ENCODE results near the gene A2ML1. TPM values are rescaled to one million over a fixed set of nuclear protein-coding genes. Genes with fewer than 3 reads are reported as not detected.
"Not testable (repeated sequence)": the region's sequence is repeated elsewhere in the genome, so short reads cannot be mapped to it uniquely, and the experiment has no call there.

Gene A2ML1
- total RNA-seq, 1 donor from 2014 or later: 0.43 TPM

DNA sequence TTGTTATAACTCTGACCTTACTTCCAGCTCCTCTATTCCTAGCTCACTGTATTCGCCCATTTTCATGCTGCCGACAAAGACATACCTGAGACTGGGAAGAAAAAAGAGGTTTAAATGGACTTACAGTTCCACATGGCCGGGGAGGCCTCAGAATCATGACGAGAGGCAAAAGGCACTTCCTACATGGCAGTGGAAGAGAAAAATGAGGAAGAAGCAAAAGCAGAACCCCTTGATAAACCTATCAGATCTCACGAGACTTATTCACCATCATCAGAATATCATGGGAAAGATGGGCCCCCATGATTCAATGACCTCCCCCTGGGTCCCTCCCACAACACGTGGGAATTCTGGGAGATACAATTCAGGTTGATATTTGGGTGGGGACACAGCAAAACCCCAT is 77.4 kb downstream of the A2ML1 start:
- peaks cover 9% of the 10 kb centered on the region for H3K27me3 Mint-ChIP-seq (ENCODE audit: insufficient read depth, low read depth)
- H3K4me2 ChIP-seq: no peak overlapping the region
- no peak overlapping the region for H3K27ac ChIP-seq
- no peak overlapping the region for H3K4me3 Mint-ChIP-seq
- H3K79me2 ChIP-seq (ENCODE audit: low read depth): no peaks in the 10 kb centered on the region
- H3K27me3 ChIP-seq: no peaks in the 10 kb centered on the region
- no peaks in the 10 kb centered on the region for H3K4me1 Mint-ChIP-seq
- TF ChIP-seq, protein P1, sequence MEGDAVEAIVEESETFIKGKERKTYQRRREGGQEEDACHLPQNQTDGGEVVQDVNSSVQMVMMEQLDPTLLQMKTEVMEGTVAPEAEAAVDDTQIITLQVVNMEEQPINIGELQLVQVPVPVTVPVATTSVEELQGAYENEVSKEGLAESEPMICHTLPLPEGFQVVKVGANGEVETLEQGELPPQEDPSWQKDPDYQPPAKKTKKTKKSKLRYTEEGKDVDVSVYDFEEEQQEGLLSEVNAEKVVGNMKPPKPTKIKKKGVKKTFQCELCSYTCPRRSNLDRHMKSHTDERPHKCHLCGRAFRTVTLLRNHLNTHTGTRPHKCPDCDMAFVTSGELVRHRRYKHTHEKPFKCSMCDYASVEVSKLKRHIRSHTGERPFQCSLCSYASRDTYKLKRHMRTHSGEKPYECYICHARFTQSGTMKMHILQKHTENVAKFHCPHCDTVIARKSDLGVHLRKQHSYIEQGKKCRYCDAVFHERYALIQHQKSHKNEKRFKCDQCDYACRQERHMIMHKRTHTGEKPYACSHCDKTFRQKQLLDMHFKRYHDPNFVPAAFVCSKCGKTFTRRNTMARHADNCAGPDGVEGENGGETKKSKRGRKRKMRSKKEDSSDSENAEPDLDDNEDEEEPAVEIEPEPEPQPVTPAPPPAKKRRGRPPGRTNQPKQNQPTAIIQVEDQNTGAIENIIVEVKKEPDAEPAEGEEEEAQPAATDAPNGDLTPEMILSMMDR (IDR thresholded peaks at IDR 0.05): no peak
- TF ChIP-seq EZH2phosphoT487 (IDR thresholded peaks at IDR 0.05) (no peak), EZH2 (IDR thresholded peaks at IDR 0.05) (no peak)
- H3K9me3 ChIP-seq (ENCODE audit: low read depth): no peaks in the 10 kb centered on the region
- no peak overlapping the region for H3K9ac ChIP-seq
- H3K36me3 Mint-ChIP-seq: no peaks in the 10 kb centered on the region
- H2AFZ ChIP-seq (replicated peaks): no peak overlapping the region
- no peak for DNase-seq (ENCODE audit: low spot score)
- peaks cover 6% of the 10 kb centered on the region for H3K9me3 Mint-ChIP-seq
- H3K4me3 ChIP-seq: no peak overlapping the region
- no peaks in the 10 kb centered on the region for H3F3A ChIP-seq (ENCODE audit: low read depth)
- H3K27ac Mint-ChIP-seq: no peak overlapping the region
- no peaks in the 10 kb centered on the region for H4K20me1 ChIP-seq (ENCODE audit: low read depth)
- H3K4me1 ChIP-seq: no peaks in the 10 kb centered on the region
- no peaks in the 10 kb centered on the region for H3K36me3 ChIP-seq

DNA sequence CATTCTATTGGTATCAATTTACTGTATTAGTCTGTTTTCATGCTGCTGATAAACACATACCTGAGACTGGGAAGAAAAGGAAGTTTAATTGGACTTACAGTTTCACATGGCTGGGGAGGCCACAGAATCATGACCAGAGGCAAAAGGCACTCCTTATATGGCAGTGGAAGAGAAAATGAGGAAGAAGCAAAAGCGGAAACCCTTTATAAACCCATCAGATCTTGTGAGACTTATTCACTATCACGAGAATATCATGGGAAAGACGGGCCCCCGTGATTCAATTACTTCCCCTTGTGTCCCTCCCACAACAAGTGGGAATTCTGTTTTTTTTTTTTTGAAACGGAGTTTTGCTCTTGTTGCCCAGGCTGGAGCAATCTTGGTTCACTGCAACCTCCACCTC is 80.3 kb downstream of the A2ML1 start:
- peaks cover 18% of the 10 kb centered on the region for H3K4me1 ChIP-seq
- not testable (repeated sequence) for H3K27me3 Mint-ChIP-seq (ENCODE audit: insufficient read depth, low read depth); H3K79me2 ChIP-seq (ENCODE audit: low read depth); H3K9ac ChIP-seq; H3K4me3 Mint-ChIP-seq; H3K4me3 ChIP-seq; H2AFZ ChIP-seq (replicated peaks); H3K27me3 ChIP-seq; H3K9me3 ChIP-seq (ENCODE audit: low read depth); H3K27ac ChIP-seq; DNase-seq (ENCODE audit: low spot score); H4K20me1 ChIP-seq (ENCODE audit: low read depth); H3K36me3 ChIP-seq; H3K4me2 ChIP-seq; H3K9me3 Mint-ChIP-seq; H3K27ac Mint-ChIP-seq; H3K36me3 Mint-ChIP-seq
- H3F3A ChIP-seq (ENCODE audit: low read depth): peaks cover 11% of the 10 kb centered on the region
- H3K4me1 Mint-ChIP-seq: peaks cover 19% of the 10 kb centered on the region

DNA sequence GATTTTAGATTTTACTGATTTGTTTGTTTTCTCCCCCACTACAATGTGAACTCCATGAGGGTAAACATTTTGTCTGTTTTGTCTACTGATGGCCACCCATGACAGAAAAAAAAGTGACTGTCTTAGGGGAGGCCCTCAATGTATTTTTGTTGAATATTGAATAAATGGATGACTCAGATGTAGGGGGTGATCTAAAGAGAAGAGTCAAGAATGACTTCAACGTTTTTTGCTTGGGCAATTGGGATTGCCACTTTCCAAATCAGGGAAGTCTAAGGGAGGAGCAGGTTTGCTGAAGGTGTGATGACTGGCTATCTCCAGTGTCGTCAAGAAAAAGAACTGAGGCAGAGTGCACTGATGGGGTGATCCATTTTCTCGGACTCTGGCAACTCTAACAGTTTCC is 81.2 kb downstream of the A2ML1 start:
- no peaks in the 10 kb centered on the region for H3K36me3 Mint-ChIP-seq
- H3K27ac ChIP-seq: no peak overlapping the region

DNA sequence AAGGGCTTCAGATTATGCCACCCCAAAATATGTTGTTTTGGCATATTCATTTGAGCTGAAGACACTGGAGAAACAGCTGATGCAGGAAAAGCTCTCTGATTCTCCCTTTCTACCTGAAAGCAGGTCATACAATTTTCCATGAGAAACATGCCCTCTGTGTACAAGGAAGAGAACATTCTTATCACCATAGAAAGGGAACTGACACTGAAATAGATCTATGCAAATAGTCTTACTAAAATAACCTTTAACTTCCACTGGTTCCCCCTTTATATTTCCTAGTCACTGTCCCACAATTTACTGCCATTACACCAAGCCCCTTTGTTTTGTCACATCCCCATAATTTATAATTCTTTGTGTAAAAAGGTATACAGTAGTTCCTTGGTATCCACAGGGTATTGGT is 82.2 kb downstream of the A2ML1 start:
- H3K4me1 ChIP-seq: peaks cover 18% of the 10 kb centered on the region
- H3F3A ChIP-seq (ENCODE audit: low read depth): peaks cover 11% of the 10 kb centered on the region
- no peak overlapping the region for H2AFZ ChIP-seq (replicated peaks)
- TF ChIP-seq, protein P1 (IDR thresholded peaks at IDR 0.05): no peak
- H3K79me2 ChIP-seq (ENCODE audit: low read depth): no peaks in the 10 kb centered on the region
- Mint-ChIP-seq H3K9me3 (peaks cover 6% of the 10 kb centered on the region), H3K36me3 (no peaks in the 10 kb centered on the region), H3K27ac (no peak overlapping the region), H3K27me3 (ENCODE audit: insufficient read depth, low read depth) (peaks cover 2% of the 10 kb centered on the region), H3K4me1 (peaks cover 20% of the 10 kb centered on the region), H3K4me3 (no peak overlapping the region)
- H3K27me3 ChIP-seq: no peaks in the 10 kb centered on the region
- no peak overlapping the region for H3K4me2 ChIP-seq
- no peaks in the 10 kb centered on the region for H3K36me3 ChIP-seq
- no peak overlapping the region for H3K9ac ChIP-seq
- no peak for DNase-seq (ENCODE audit: low spot score)
- H3K9me3 ChIP-seq (ENCODE audit: low read depth): no peaks in the 10 kb centered on the region
- H3K27ac ChIP-seq: no peak overlapping the region
- no peak overlapping the region for H3K4me3 ChIP-seq
- no peaks in the 10 kb centered on the region for H4K20me1 ChIP-seq (ENCODE audit: low read depth)

More for the DNA sequence above, 81.2 kb downstream of the A2ML1 start:
- Histone ChIP-seq H3K36me3 (no peaks in the 10 kb centered on the region), H4K20me1 (ENCODE audit: low read depth) (no peaks in the 10 kb centered on the region), H3F3A (ENCODE audit: low read depth) (peaks cover 11% of the 10 kb centered on the region), H3K79me2 (ENCODE audit: low read depth) (no peaks in the 10 kb centered on the region), H3K4me1 (peaks cover 18% of the 10 kb centered on the region), H2AFZ (replicated peaks) (no peak overlapping the region), H3K27me3 (no peaks in the 10 kb centered on the region), H3K9ac (no peak overlapping the region), H3K4me3 (no peak overlapping the region), H3K4me2 (no peak overlapping the region), H3K9me3 (ENCODE audit: low read depth) (no peaks in the 10 kb centered on the region)
- Mint-ChIP-seq H3K4me3 (no peak overlapping the region), H3K9me3 (peaks cover 6% of the 10 kb centered on the region), H3K27me3 (ENCODE audit: insufficient read depth, low read depth) (peaks cover 6% of the 10 kb centered on the region), H3K27ac (no peak overlapping the region), H3K4me1 (peaks cover 19% of the 10 kb centered on the region)
- no peak for DNase-seq (ENCODE audit: low spot score)
- TF ChIP-seq EZH2 (IDR thresholded peaks at IDR 0.05) (no peak), EZH2phosphoT487 (IDR thresholded peaks at IDR 0.05) (no peak)
- TF ChIP-seq, protein P1 (IDR thresholded peaks at IDR 0.05): no peak

Measured in neural progenitor cell (in vitro differentiated cells).